Endothelial cell of umbilical vein (primary cell): Measurements from ENCODE around the gene TNIP1. TPM values are rescaled to one million over a fixed set of nuclear protein-coding genes. Genes with fewer than 3 reads are reported as not detected.

Experiments used
- BruUV-seq: library from RNA; stranded (reverse); fragments of 400-500 nt; replicated peaks from 2 replicates; lab custom pipeline; 2021; lab: Mats Ljungman, UMichigan
- CTCF ChIA-PET: fragments of 300-600, 350-600 bp; sonication (Branson Sonifier 250); formaldehyde crosslinking; loops from one replicate; lab custom pipeline; 2021; ENCODE audit warnings: antibody characterized with exemption, inconsistent platforms; lab: Charles Lee
- POLR2A ChIA-PET: fragments of 300-600, 350-600 bp; sonication (Branson Sonifier 250); formaldehyde crosslinking; loops from one replicate; lab custom pipeline; 2021; ENCODE audit warnings: antibody characterized with exemption, inconsistent platforms; lab: Charles Lee
- DNase-seq: peaks from one replicate; pipeline ENCODE4 v3.0.0-alpha.2; 2011; ENCODE audit warnings: low read depth, low spot score
- FAIRE-seq: peaks from 2 replicates; lab custom pipeline; 2011; peaks lifted over from hg19 to GRCh38; lab: Jason Lieb, UNC
- H2AFZ ChIP-seq: 2 replicates; pipeline ENCODE4 v1.6.0; 2012; ENCODE audit warnings: low read depth, low read length, control low read depth, inconsistent platforms
- H3K27ac ChIP-seq: 2 replicates; pipeline ENCODE4 v1.5.1; 2011; ENCODE audit warnings: low read depth, mild to moderate bottlenecking, control low read depth, low read length, moderate library complexity; ENCODE audit not compliant: insufficient read depth
- H3K27me3 ChIP-seq, 2 experiments: 2 replicates each; pipeline versions ENCODE4 v1.6.0 to v1.6.1; 2011; ENCODE audit warnings: low read length in 2 of 2, mixed read lengths in 1 of 2; ENCODE audit not compliant: control insufficient read depth in 2 of 2, insufficient read depth in 2 of 2
- H3K36me3 ChIP-seq, 2 experiments: 2 replicates in 1 of 2; 3 replicates in 1 of 2; pipeline ENCODE4 v1.5.1; 2011; ENCODE audit warnings: low read length in 2 of 2, mild to moderate bottlenecking in 1 of 2, moderate library complexity in 1 of 2; ENCODE audit not compliant: control insufficient read depth in 2 of 2, insufficient read depth in 2 of 2; ENCODE audit errors: extremely low read depth in 1 of 2
- H3K4me1 ChIP-seq: 3 replicates; pipeline ENCODE4 v1.5.1; 2011; ENCODE audit warnings: mild to moderate bottlenecking, low read length; ENCODE audit not compliant: control insufficient read depth, insufficient read depth; ENCODE audit errors: extremely low read depth
- H3K4me2 ChIP-seq: 2 replicates; pipeline ENCODE4 v1.6.1; 2011; ENCODE audit warnings: low read length, control low read depth, mixed read lengths; ENCODE audit not compliant: insufficient read depth
- H3K4me3 ChIP-seq, 3 experiments: fragments of 200-600 bp in 1 of 3; sonication (generic), shearing (Covaris generic) in 1 of 3; replicated peaks in 1 of 3; 2 replicates each; pipeline ENCODE4 v1.5.1; 2011 to 2016; ENCODE audit warnings: control low read depth in 3 of 3, low read length in 3 of 3, mild to moderate bottlenecking in 2 of 3, inconsistent platforms in 1 of 3, low read depth in 1 of 3, moderate library complexity in 1 of 3; ENCODE audit not compliant: insufficient read depth in 1 of 3
- H3K79me2 ChIP-seq: 2 replicates; pipeline ENCODE4 v1.6.0; 2012; ENCODE audit warnings: low read length, inconsistent platforms; ENCODE audit not compliant: control insufficient read depth, insufficient read depth
- H3K9ac ChIP-seq: replicated peaks from 2 replicates; pipeline ENCODE3; 2011; ENCODE audit warnings: low read length, control low read depth; ENCODE audit not compliant: insufficient read depth; ENCODE audit errors: extremely low read depth
- H3K9me1 ChIP-seq: replicated peaks from 3 replicates; pipeline ENCODE4 v1.6.0; 2011; ENCODE audit warnings: mild to moderate bottlenecking, low read length; ENCODE audit not compliant: control insufficient read depth, insufficient read depth; ENCODE audit errors: extremely low read depth
- H3K9me3 ChIP-seq: replicated peaks from 2 replicates; pipeline ENCODE4 v1.5.1; 2012; ENCODE audit warnings: low read length, inconsistent platforms; ENCODE audit not compliant: control insufficient read depth, insufficient read depth
- H4K20me1 ChIP-seq: replicated peaks from 2 replicates; pipeline ENCODE3; 2011; ENCODE audit warnings: mild to moderate bottlenecking, low read length; ENCODE audit not compliant: control insufficient read depth, insufficient read depth; ENCODE audit errors: extremely low read depth
- CTCF ChIP-seq, 2 donors: IDR thresholded peaks; 1 replicate in 1 of 2; 2 replicates in 1 of 2; pipeline ENCODE4 v1.5.1; 2011; ENCODE audit warnings: low read length in 2 of 2, mild to moderate bottlenecking in 2 of 2, moderate library complexity in 2 of 2, control low read depth in 1 of 2, inconsistent platforms in 1 of 2, low read depth in 1 of 2; ENCODE audit not compliant: insufficient read depth in 1 of 2; ENCODE audit errors: extremely low read depth in 1 of 2
- EZH2 ChIP-seq: IDR thresholded peaks from 2 replicates; pipeline ENCODE4 v1.6.1; 2012; ENCODE audit warnings: borderline replicate concordance, low read depth, mild to moderate bottlenecking, moderate library complexity, low read length, inconsistent platforms; ENCODE audit not compliant: severe bottlenecking
- FOS ChIP-seq: IDR thresholded peaks from 2 replicates; pipeline ENCODE4 v1.6.1; 2011; ENCODE audit warnings: mild to moderate bottlenecking, low read length, moderate library complexity, borderline replicate concordance; ENCODE audit not compliant: insufficient read depth
- GATA2 ChIP-seq: IDR thresholded peaks from 2 replicates; pipeline ENCODE4 v1.7.0; 2011; ENCODE audit warnings: low read depth, mild to moderate bottlenecking, moderate library complexity, mixed read lengths, low read length; ENCODE audit not compliant: insufficient read length, insufficient read depth
- JUN ChIP-seq: IDR thresholded peaks from 2 replicates; pipeline ENCODE4 v1.6.1; 2011; ENCODE audit warnings: borderline replicate concordance, low read depth; ENCODE audit not compliant: insufficient read length, insufficient read depth
- MAX ChIP-seq: IDR thresholded peaks from 2 replicates; pipeline ENCODE4 v1.6.1; 2011; ENCODE audit not compliant: insufficient read depth, insufficient read length
- MYC ChIP-seq: IDR thresholded peaks from one replicate; pipeline ENCODE4 v1.6.1; 2011; ENCODE audit warnings: mild to moderate bottlenecking, low read depth, low read length
- POLR2A ChIP-seq: IDR thresholded peaks from 2 replicates; pipeline ENCODE4 v1.6.1; 2012; ENCODE audit warnings: low read depth, mild to moderate bottlenecking, control low read depth, low read length
- POLR2AphosphoS5 ChIP-seq: IDR thresholded peaks from 2 replicates; pipeline ENCODE4 v1.6.1; 2012; ENCODE audit warnings: low read depth, mild to moderate bottlenecking, control low read depth, low read length, moderate library complexity; ENCODE audit not compliant: insufficient read depth
- dilution Hi-C: fragments of 300-500 bp; cut with MboI; formaldehyde crosslinking; loops from one replicate; pipeline ENCODE4 v1.15.0; 2019; ENCODE audit warnings: low sequenced_read_pairs; ENCODE audit not compliant: extremely low pct_ligation_motif_present
- intact Hi-C: fragments of 100-400 bp; cut with micrococcal nuclease; formaldehyde crosslinking; loops from one replicate; pipeline ENCODE4 v1.10.0; 2022
- polyA plus RNA-seq, 4 experiments: library from polyadenylated mRNA; depleted of rRNA in 3 of 4; stranded (reverse) in 3 of 4; unstranded in 1 of 4; fragments of >200 nt; gene quantifications; 2 replicates each; pipeline versions ENCODE4 v1.2.1 to v1.2.3, GENCODE V29; 2011 to 2012; ENCODE audit warnings: missing spikeins in 1 of 4
- total RNA-seq: library from RNA; stranded (reverse); gene quantifications from 2 replicates; pipeline ENCODE4 v1.2.3, GENCODE V29; 2021

The TNIP1 gene
- total and polyA plus RNA-seq, 2 donors (not counting 3 experiments of a cell fraction or from before 2014, with no cell fraction given), result 43.0 to 96.8 TPM

GRCh38 chr5:151054709-151055108 is 26.1 kb downstream of the TNIP1 start:
- ChIA-PET POLR2A (no interaction called here), CTCF (interaction anchor here (1.1 to 9.9 kb wide), 2 partner anchors 39 to 57 kb away, joined by 4 to 679 read pairs; no protein-coding TSS in a partner anchor)
- dilution Hi-C loops (no loop called here), intact Hi-C loops (loop anchor here (5.0 kb wide), 1 partner anchor 43 kb away; no protein-coding TSS in a partner anchor)
- Histone ChIP-seq H3K27ac (no peak overlapping the region), H3K36me3 (peaks cover 6 to 38% of the 10 kb centered on the region in 2 experiments), H3K4me3 (no peak overlapping the region), H2AFZ (no peak overlapping the region), H3K4me2 (no peak overlapping the region), H3K9me3 (no peaks in the 10 kb centered on the region), H3K79me2 (no peaks in the 10 kb centered on the region), H3K4me1 (no peaks in the 10 kb centered on the region), H4K20me1 (no peaks in the 10 kb centered on the region), H3K9me1 (no peaks in the 10 kb centered on the region), H3K9ac (no peak overlapping the region), H3K27me3 (no peaks in the 10 kb centered on the region)
- TF ChIP-seq POLR2AphosphoS5, result no peak
- TF ChIP-seq CTCF (IDR thresholded peaks at IDR 0.05; ENCODE audit: extremely low read depth in 1 of 2, insufficient read depth in 1 of 2, low read depth in 1 of 2, low read length in 2 of 2), result no peak
- no peak for TF ChIP-seq JUN
- TF ChIP-seq POLR2A, result no peak
- no TSS peak for BruUV-seq
- DNase-seq (no peak), FAIRE-seq (no peak)

- CTCF ChIA-PET, result interaction anchor here (1.1 to 9.9 kb wide), 3 partner anchors 12 to 58 kb away, joined by 4 to 679 read pairs (median 4); no protein-coding TSS in a partner anchor
- no peaks in the 10 kb centered on the region for H3K9me3 ChIP-seq
- no peak overlapping the region for H3K27ac ChIP-seq
- no peak overlapping the region for H3K9ac ChIP-seq
- no peaks in the 10 kb centered on the region for H4K20me1 ChIP-seq
- TF ChIP-seq JUN, result no peak
- no peak for TF ChIP-seq GATA2
- TF ChIP-seq POLR2A, result no peak
- TF ChIP-seq MAX, result no peak
- TF ChIP-seq MYC, result no peak
- TF ChIP-seq CTCF (IDR thresholded peaks at IDR 0.05; ENCODE audit: extremely low read depth in 1 of 2, insufficient read depth in 1 of 2, low read depth in 1 of 2, low read length in 2 of 2), result no peak
- TF ChIP-seq FOS, result no peak
- TF ChIP-seq EZH2, result no peak
- TF ChIP-seq POLR2AphosphoS5, result no peak
- no peak overlapping the region for H3K4me2 ChIP-seq
- intact Hi-C loops (loop anchor here (5.0 kb wide), 1 partner anchor 43 kb away; no protein-coding TSS in a partner anchor), dilution Hi-C loops (no loop called here)
- POLR2A ChIA-PET, result no interaction called here
- no peak overlapping the region for H3K4me3 ChIP-seq
- H3K4me1 ChIP-seq, result no peaks in the 10 kb centered on the region
- no peaks in the 10 kb centered on the region for H3K9me1 ChIP-seq
- no peaks in the 10 kb centered on the region for H3K79me2 ChIP-seq
- DNase-seq (no peak), FAIRE-seq (no peak)
- no TSS peak for BruUV-seq
- H3K27me3 ChIP-seq, result no peaks in the 10 kb centered on the region
- peaks cover 6 to 42% of the 10 kb centered on the region in 2 experiments for H3K36me3 ChIP-seq
- H2AFZ ChIP-seq, result no peak overlapping the region
Observed at GRCh38 chr5:151053796-151054462, 26.9 kb downstream of the TNIP1 start.
